GM12878 (cell line): ENCODE measurements around the gene NOP9. TPM values are rescaled to one million over a fixed set of nuclear protein-coding genes. Genes with fewer than 3 reads are reported as not detected.

Source experiments
- ATAC-seq: fragments of 200-7000 bp; cut with Tn5 transposase; 3 replicates; pipeline ENCODE4 v1.9.1; 2020; ENCODE audit warnings: mild to moderate bottlenecking, moderate library complexity
- BruUV-seq: library from RNA; stranded (reverse); fragments of 400-500 nt; replicated peaks from 2 replicates; lab custom pipeline; 2021; lab: Mats Ljungman, UMichigan
- CTCF ChIA-PET: fragments of 300-600 bp; sonication (Branson Sonifier 250); formaldehyde crosslinking; extraction: SDS; loops from one replicate; lab custom pipeline; 2021; ENCODE audit warnings: inconsistent platforms; lab: Yijun Ruan, JAX
- POLR2A ChIA-PET: fragments of 350-600 bp; formaldehyde crosslinking; extraction: SDS; loops from one replicate; lab custom pipeline; 2021; ENCODE audit warnings: inconsistent platforms; lab: Charles Lee
- RAD21 ChIA-PET: fragments of 300-600 bp; sonication (Branson Sonifier 250); formaldehyde crosslinking; loops from one replicate; lab custom pipeline; 2023; ENCODE audit warnings: antibody characterized with exemption; ENCODE audit not compliant: unreplicated experiment; lab: Charles Lee
- SMC1A ChIA-PET: fragments of 300-600 bp; sonication (Branson Sonifier 250); formaldehyde crosslinking; loops from one replicate; lab custom pipeline; 2023; ENCODE audit not compliant: unreplicated experiment, uncharacterized antibody; lab: Charles Lee
- DNase-seq: peaks from one replicate; pipeline ENCODE4 v3.0.0-alpha.2; 2011; ENCODE audit warnings: low read depth, low spot score
- FAIRE-seq: peaks from 3 replicates; lab custom pipeline; 2011; peaks lifted over from hg19 to GRCh38; lab: Jason Lieb, UNC
- H2AFZ ChIP-seq: 2 replicates; pipeline ENCODE4 v1.6.0; 2011; ENCODE audit warnings: low read depth, low read length, control low read depth; ENCODE audit not compliant: control insufficient read depth
- H3K27ac ChIP-seq: 2 replicates; pipeline ENCODE4 v1.5.1; 2011; ENCODE audit warnings: control low read depth; ENCODE audit not compliant: control insufficient read depth, insufficient read depth
- H3K27me3 ChIP-seq, 2 experiments: replicated peaks in 1 of 2; 2 replicates each; pipeline versions ENCODE4 v1.6.0 to v1.6.1; 2011; ENCODE audit warnings: low read length in 1 of 2; ENCODE audit not compliant: control insufficient read depth in 2 of 2, insufficient read depth in 2 of 2
- H3K36me3 ChIP-seq, 2 experiments: 2 replicates each; pipeline ENCODE4 v1.5.1; 2011; ENCODE audit warnings: low read length in 1 of 2; ENCODE audit not compliant: control insufficient read depth in 2 of 2, insufficient read depth in 2 of 2
- H3K4me1 ChIP-seq: 2 replicates; pipeline ENCODE4 v1.6.1; 2011; ENCODE audit warnings: mild to moderate bottlenecking, low read length, moderate library complexity, mixed read lengths; ENCODE audit not compliant: control insufficient read depth, insufficient read depth
- H3K4me2 ChIP-seq: 2 replicates; pipeline ENCODE4 v1.6.0; 2011; ENCODE audit warnings: control low read depth; ENCODE audit not compliant: control insufficient read depth, insufficient read depth
- H3K4me3 ChIP-seq: fragments of 200-600 bp; sonication (generic); 2 replicates; pipeline ENCODE4 v1.5.1; 2016
- H3K79me2 ChIP-seq: 2 replicates; pipeline ENCODE4 v1.6.0; 2011; ENCODE audit warnings: low read length; ENCODE audit not compliant: control insufficient read depth, insufficient read depth
- H3K9ac ChIP-seq: 2 replicates; pipeline ENCODE4 v1.8.0; 2011; ENCODE audit warnings: low read length, control low read depth, mixed read lengths; ENCODE audit not compliant: control insufficient read depth, insufficient read depth
- H3K9me3 ChIP-seq: replicated peaks from 3 replicates; pipeline ENCODE4 v1.5.1; 2011; ENCODE audit warnings: mild to moderate bottlenecking, low read length; ENCODE audit not compliant: control insufficient read depth, insufficient read depth
- H4K20me1 ChIP-seq: 2 replicates; pipeline ENCODE4 v1.6.0; 2011; ENCODE audit not compliant: control insufficient read depth, insufficient read depth
- NFYA ChIP-seq: IDR thresholded peaks from 2 replicates; pipeline ENCODE4 v1.6.1; 2011; ENCODE audit warnings: low read depth, mild to moderate bottlenecking, low read length, improper control_type of control experiment, borderline replicate concordance
- PML ChIP-seq: IDR thresholded peaks from 2 replicates; pipeline ENCODE4 v1.6.1; 2012; ENCODE audit warnings: low read length, inconsistent platforms
- whole genome bisulfite sequencing: methylation state at CpG from one replicate; pipeline ENCODE4 v1.1.6; 2016; ENCODE audit warnings: low lambda C conversion rate; ENCODE audit not compliant: insufficient replicate concordance, insufficient coverage; ENCODE audit errors: missing lambda C conversion rate; 5-methylcytosine and 5-hydroxymethylcytosine counted together
- in situ Hi-C: fragments of 300-500 bp; cut with MboI; formaldehyde crosslinking; loops from 9 replicates; pipeline ENCODE4 v1.14.3; 2018; ENCODE audit warnings: mixed read lengths
- intact Hi-C: fragments of 100-400 bp; cut with micrococcal nuclease; formaldehyde crosslinking; loops from one replicate; pipeline ENCODE4 v1.14.2; 2022; ENCODE audit not compliant: unreplicated experiment
- polyA plus RNA-seq, 11 experiments: library from polyadenylated mRNA; depleted of rRNA in 4 of 11; unstranded in 6 of 11; stranded (reverse) in 5 of 11; fragments of >200 nt; fragmentation: Nextera tagmentation in 4 of 11; fragmentation: Illumina TruSeq in 1 of 11; extraction: Ambion mirVana in 4 of 11; extraction: Trizol in 1 of 11; gene quantifications; 1 replicate in 1 of 11; 2 replicates in 10 of 11; pipeline versions ENCODE4 v1.2.1 to v1.2.3, GENCODE V29; 2011 to 2016; ENCODE audit warnings: inconsistent platforms in 2 of 11, missing spikeins in 2 of 11, low read depth in 1 of 11
- total RNA-seq, 4 experiments: library from RNA; depleted of rRNA in 3 of 4; stranded (reverse); fragments of >200 nt in 3 of 4; fragmentation: Illumina TruSeq in 1 of 4; extraction: Trizol in 1 of 4; gene quantifications; 2 replicates each; pipeline versions ENCODE4 v1.2.1 to v1.2.3, GENCODE V29; 2013 to 2021
- TF ChIP-seq, protein P1 (sequence below): IDR thresholded peaks from 2 replicates; pipeline ENCODE4 v1.6.1; 2012; ENCODE audit warnings: improper control_type of control experiment, low read depth, low read length; ENCODE audit not compliant: insufficient replicate concordance

Gene NOP9
- total and polyA plus RNA-seq, 10 of the 15 experiments (the other 5 are each of a cell fraction or from before 2014, with no cell fraction given), result 2.4 to 43.9 (median 20.3) TPM

DNA sequence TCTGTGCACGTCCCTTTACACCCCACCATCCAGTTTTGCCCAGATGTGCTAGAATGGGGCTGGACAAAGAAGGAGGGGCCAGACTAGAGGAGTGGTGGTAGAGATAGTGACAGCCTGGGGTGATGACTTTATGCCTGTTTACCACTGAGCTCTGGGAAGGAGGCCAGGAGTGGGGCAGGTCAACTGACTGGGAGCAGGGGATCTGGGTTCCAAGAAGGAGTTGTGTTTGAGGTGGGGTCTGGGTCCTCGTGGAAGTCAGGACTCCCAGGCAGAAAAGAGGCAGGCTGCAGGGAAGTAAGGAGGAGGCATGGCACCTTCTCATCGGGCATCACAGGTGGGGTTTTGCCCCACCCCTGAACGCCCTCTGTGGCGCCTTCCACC, 10.6 kb downstream of the NOP9 start:
- Histone ChIP-seq H2AFZ (no peak overlapping the region), H3K4me1 (peaks cover 37% of the 10 kb centered on the region), H3K9ac (no peak overlapping the region), H3K79me2 (no peaks in the 10 kb centered on the region), H3K4me3 (0 out of 2 replicates have a peak overlapping the region, but pooled peaks have one; percentile 47), H3K9me3 (no peaks in the 10 kb centered on the region), H3K27me3 (no peaks in the 10 kb centered on the region), H3K4me2 (no peak overlapping the region), H4K20me1 (no peaks in the 10 kb centered on the region), H3K36me3 (peaks cover 6 to 12% of the 10 kb centered on the region in 2 experiments; a peak in 3 of 4 replicates), H3K27ac (no peak overlapping the region)
- ChIA-PET RAD21 (interaction anchor here (0.6 to 1.9 kb wide), 6 partner anchors 13 to 121 kb away, joined by 3 to 9 read pairs (median 4); partner anchors contain the start of gene TINF2), POLR2A (interaction anchor here (0.6 to 1.0 kb wide), 3 partner anchors 16 to 121 kb away, joined by 3 read pairs; partner anchors contain the start of gene RIPK3), SMC1A (interaction anchor here (0.9 to 1.6 kb wide), 7 partner anchors 9 to 121 kb away, joined by 3 to 7 read pairs (median 3); partner anchors contain the start of gene TINF2), CTCF (interaction anchor here (1.0 to 7.9 kb wide), 10 partner anchors 8 to 254 kb away, joined by 3 to 149 read pairs (median 4); partner anchors contain the start of genes ADCY4, DCAF11, DHRS1 and KHNYN)
- DNase-seq, result no peak
- WGBS, result 25% methylated on average over 4 of the region's 5 CpGs
- TF ChIP-seq, protein P1, sequence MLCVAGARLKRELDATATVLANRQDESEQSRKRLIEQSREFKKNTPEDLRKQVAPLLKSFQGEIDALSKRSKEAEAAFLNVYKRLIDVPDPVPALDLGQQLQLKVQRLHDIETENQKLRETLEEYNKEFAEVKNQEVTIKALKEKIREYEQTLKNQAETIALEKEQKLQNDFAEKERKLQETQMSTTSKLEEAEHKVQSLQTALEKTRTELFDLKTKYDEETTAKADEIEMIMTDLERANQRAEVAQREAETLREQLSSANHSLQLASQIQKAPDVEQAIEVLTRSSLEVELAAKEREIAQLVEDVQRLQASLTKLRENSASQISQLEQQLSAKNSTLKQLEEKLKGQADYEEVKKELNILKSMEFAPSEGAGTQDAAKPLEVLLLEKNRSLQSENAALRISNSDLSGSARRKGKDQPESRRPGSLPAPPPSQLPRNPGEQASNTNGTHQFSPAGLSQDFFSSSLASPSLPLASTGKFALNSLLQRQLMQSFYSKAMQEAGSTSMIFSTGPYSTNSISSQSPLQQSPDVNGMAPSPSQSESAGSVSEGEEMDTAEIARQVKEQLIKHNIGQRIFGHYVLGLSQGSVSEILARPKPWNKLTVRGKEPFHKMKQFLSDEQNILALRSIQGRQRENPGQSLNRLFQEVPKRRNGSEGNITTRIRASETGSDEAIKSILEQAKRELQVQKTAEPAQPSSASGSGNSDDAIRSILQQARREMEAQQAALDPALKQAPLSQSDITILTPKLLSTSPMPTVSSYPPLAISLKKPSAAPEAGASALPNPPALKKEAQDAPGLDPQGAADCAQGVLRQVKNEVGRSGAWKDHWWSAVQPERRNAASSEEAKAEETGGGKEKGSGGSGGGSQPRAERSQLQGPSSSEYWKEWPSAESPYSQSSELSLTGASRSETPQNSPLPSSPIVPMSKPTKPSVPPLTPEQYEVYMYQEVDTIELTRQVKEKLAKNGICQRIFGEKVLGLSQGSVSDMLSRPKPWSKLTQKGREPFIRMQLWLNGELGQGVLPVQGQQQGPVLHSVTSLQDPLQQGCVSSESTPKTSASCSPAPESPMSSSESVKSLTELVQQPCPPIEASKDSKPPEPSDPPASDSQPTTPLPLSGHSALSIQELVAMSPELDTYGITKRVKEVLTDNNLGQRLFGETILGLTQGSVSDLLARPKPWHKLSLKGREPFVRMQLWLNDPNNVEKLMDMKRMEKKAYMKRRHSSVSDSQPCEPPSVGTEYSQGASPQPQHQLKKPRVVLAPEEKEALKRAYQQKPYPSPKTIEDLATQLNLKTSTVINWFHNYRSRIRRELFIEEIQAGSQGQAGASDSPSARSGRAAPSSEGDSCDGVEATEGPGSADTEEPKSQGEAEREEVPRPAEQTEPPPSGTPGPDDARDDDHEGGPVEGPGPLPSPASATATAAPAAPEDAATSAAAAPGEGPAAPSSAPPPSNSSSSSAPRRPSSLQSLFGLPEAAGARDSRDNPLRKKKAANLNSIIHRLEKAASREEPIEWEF, result no peak
- TF ChIP-seq PML, result no peak
- TF ChIP-seq NFYA, result no peak
- no TSS peak for BruUV-seq
- no peak for FAIRE-seq
- ATAC-seq, result no peak
- in situ Hi-C loops, result no loop called here
- intact Hi-C loops, result no loop called here
